Heart right ventricle (tissue), 16 donors: ENCODE measurements around the gene STK4. TPM values are rescaled to one million over a fixed set of nuclear protein-coding genes. Genes with fewer than 3 reads are reported as not detected.

Experiments
- ATAC-seq, 8 donors: fragments of 200-7000 bp; cut with Tn5 transposase; one replicate each; pipeline ENCODE4 v1.9.1; 2020; ENCODE audit warnings: mild to moderate bottlenecking in 8 of 8, moderate library complexity in 8 of 8, moderate number of reproducible peaks in 1 of 8
- DNase-seq, 2 donors: peaks; one replicate each; pipeline ENCODE4 v3.0.0-alpha.2; 2020
- H3K27ac ChIP-seq, 10 donors: fragments of 200-600 bp; sonication (generic) in 2 of 10; one replicate each; pipeline versions ENCODE4 v1.5.0 to v1.8.0; 2020 to 2022; ENCODE audit warnings: mild to moderate bottlenecking in 3 of 10
- H3K27me3 ChIP-seq, 7 donors: fragments of 200-600 bp; one replicate each; pipeline ENCODE4 v1.8.0; 2021 to 2022; ENCODE audit warnings: mild to moderate bottlenecking in 2 of 7
- H3K36me3 ChIP-seq, 9 donors: fragments of 200-600 bp; sonication (generic) in 1 of 9; one replicate each; pipeline versions ENCODE4 v1.5.0 to v1.8.0; 2020 to 2022; ENCODE audit warnings: mild to moderate bottlenecking in 2 of 9
- H3K4me1 ChIP-seq, 9 donors: fragments of 200-600 bp; sonication (generic) in 1 of 9; one replicate each; pipeline versions ENCODE4 v1.5.0 to v1.8.0; 2020 to 2022; ENCODE audit warnings: mild to moderate bottlenecking in 4 of 9
- H3K4me3 ChIP-seq, 10 donors: fragments of 200-600 bp; sonication (generic) in 2 of 10; one replicate each; pipeline versions ENCODE4 v1.5.0 to v1.8.0; 2020 to 2022; ENCODE audit warnings: mild to moderate bottlenecking in 7 of 10, moderate library complexity in 2 of 10
- H3K9me3 ChIP-seq, 11 donors: fragments of 200-600 bp in 10 of 11; sonication (generic) in 2 of 11; one replicate each; pipeline versions ENCODE4 v1.5.0 to v1.8.0; 2013 to 2022; ENCODE audit warnings: mild to moderate bottlenecking in 2 of 11, control low read depth in 1 of 11, moderate library complexity in 1 of 11
- CTCF ChIP-seq, 9 donors: fragments of 200-600 bp; sonication (generic) in 2 of 9; IDR thresholded peaks; one replicate each; pipeline versions ENCODE4 v1.5.0 to v1.8.0; 2021 to 2022; ENCODE audit warnings: antibody characterized with exemption in 9 of 9, mild to moderate bottlenecking in 5 of 9, moderate library complexity in 1 of 9
- WGBS, 2 donors: extraction: QIAGEN DNeasy Blood & Tissue Kit; methylation state at CpG; one replicate each; pipeline ENCODE4 v1.1.7; 2013; ENCODE audit warnings: inconsistent platforms in 1 of 2; 5-methylcytosine and 5-hydroxymethylcytosine counted together
- intact Hi-C, 10 donors: fragments of 100-400 bp; cut with DNase I; formaldehyde crosslinking; loops; one replicate each; pipeline versions ENCODE4 v1.11.1 to v1.14.2; 2022
- polyA plus RNA-seq, 2 donors: library from polyadenylated mRNA; stranded (reverse); fragments of 200-250 nt; gene quantifications; one replicate each; pipeline ENCODE4 v1.2.3, GENCODE V29; 2013
- total RNA-seq, 10 donors: library from RNA; stranded (reverse); fragmentation: NEBNext Ultra II Directional in 3 of 10; extraction: Animal tissue kit (Norgen Biotek cat#: 25700) in 3 of 10; gene quantifications; one replicate each; pipeline versions ENCODE4 v1.2.1 to v1.2.4, GENCODE V29; 2021 to 2023
- donor health status: Arrhythmogenic right ventricular cardiomyopathy.
- donor health status: ischemic (EF 13 %, LVEDD 7.1; RV severe dilation, severe dysfunction).
- donor health status: healthy with polysubstance abuse.
- donor health status: DM: no; HTN: yes; CAD: no.
- donor health status: DM: no; HTN: no; CAD: no.
- donor health status: ischemic (EF 25% LVEDD 6.9; RV normal size, moderate dysfunction).
- donor health status: ischemic (EF 25% LVEDD 5.7; RV mildly dilated, moderate dysfunction).
- donor health status: healthy.
- donor health status: DM: yes; HTN: yes; CAD: no.
- donor health status: Ischemic cardiomyopathy.
- donor health status: ischemic (EF 35%, LVEDD 5.7; RV mildly dilated, moderate dysfunction).
- donor health status: nonischemic (EF 11% LVEDD 7.7; RV severe dilation, severe dysfunction).
- donor health status: DM: yes; HTN: yes; CAD: no.
- donor health status: PGD.
- donor health status: ischemic (EF 29% LVEDD 5.4; RV normal size, mild dysfunction).
- donor health status: nonischemic (EF 23%, LVEDD 6.1; RV moderate dilation, normal function).

STK4 gene
- total and polyA plus RNA-seq, 12 donors: 3.7 to 18.1 (median 8.1) TPM

GRCh38 chr20:45097485-45098102, 131.3 kb downstream of the STK4 start:
- Histone ChIP-seq H3K4me1 (peaks cover 2 to 15% (median 7%) of the 10 kb centered on the region in 9 donors), H3K4me3 (peak overlapping the region in 4 of 10 donors; percentile 1 to 38 (median 24)), H3K27ac (no peak overlapping the region), H3K36me3 (no peaks in the 10 kb centered on the region), H3K27me3 (peaks cover 0 to 67% (median 59%) of the 10 kb centered on the region in 7 donors), H3K9me3 (no peaks in the 10 kb centered on the region)
- 23 to 26% methylated on average over 55 to 56 of the region's 56 CpGs for whole genome bisulfite sequencing, 2 donors
- intact Hi-C loops: loop anchor here in 9 of 10 donors (2.0 to 10.0 kb wide), 7 partner anchors 50 to 87 kb away; no protein-coding TSS in a partner anchor
- no peak for DNase-seq
- peak in 3 of 9 donors; percentile 18 to 40 (median 29) for TF ChIP-seq CTCF (IDR thresholded peaks at IDR 0.05)
- ATAC-seq: peak in 3 of 8 donors; percentile 22 to 54 (median 36)

GRCh38 chr20:45098103-45098773, 131.9 kb downstream of the STK4 start:
- intact Hi-C loops: loop anchor here in 8 of 10 donors (5.0 to 10.0 kb wide), 4 partner anchors 51 to 86 kb away; no protein-coding TSS in a partner anchor

GRCh38 chr20:45100563-45101245, 134.4 kb downstream of the STK4 start, which contains the start of gene KCNS1:
Gene KCNS1 (minus strand): TSS chr20:45101127. CDS start chr20:45099236, 1,891 bp downstream.
- DNase-seq (no peak), ATAC-seq (peak in 2 of 8 donors; percentile 20 to 21)
- H3K27ac ChIP-seq: no peak within 1 kb of the TSS
- 7% methylated on average over 38 of the region's 38 CpGs for WGBS, 2 donors
- intact Hi-C loops: no loop called here
- H3K4me1 ChIP-seq: peaks cover 2 to 15% (median 7%) of the 10 kb centered on the region in 9 donors
- peaks cover 0 to 86% (median 67%) of the 10 kb centered on the region in 7 donors for H3K27me3 ChIP-seq
- no peak within 1 kb of the TSS for H3K4me3 ChIP-seq
- no peak for TF ChIP-seq CTCF (IDR thresholded peaks at IDR 0.05)
- H3K36me3 ChIP-seq: no peaks in the 10 kb centered on the region
- H3K9me3 ChIP-seq: no peaks in the 10 kb centered on the region

More at GRCh38 chr20:45098103-45098773, 131.9 kb downstream of the STK4 start:
- peak in 1 of 8 donors; percentile 40 for ATAC-seq
- Histone ChIP-seq H3K4me3 (peak overlapping the region in 5 of 10 donors; percentile 1 to 38 (median 19)), H3K27ac (no peak overlapping the region), H3K4me1 (peaks cover 2 to 15% (median 7%) of the 10 kb centered on the region in 9 donors), H3K27me3 (peaks cover 0 to 73% (median 64%) of the 10 kb centered on the region in 7 donors), H3K9me3 (no peaks in the 10 kb centered on the region), H3K36me3 (no peaks in the 10 kb centered on the region)
- 3 to 5% methylated on average over 91 of the region's 91 CpGs for WGBS, 2 donors
- peak in 1 of 2 donors; percentile 26 for DNase-seq
- peak in 1 of 9 donors; percentile 4 for TF ChIP-seq CTCF (IDR thresholded peaks at IDR 0.05)

DNA sequence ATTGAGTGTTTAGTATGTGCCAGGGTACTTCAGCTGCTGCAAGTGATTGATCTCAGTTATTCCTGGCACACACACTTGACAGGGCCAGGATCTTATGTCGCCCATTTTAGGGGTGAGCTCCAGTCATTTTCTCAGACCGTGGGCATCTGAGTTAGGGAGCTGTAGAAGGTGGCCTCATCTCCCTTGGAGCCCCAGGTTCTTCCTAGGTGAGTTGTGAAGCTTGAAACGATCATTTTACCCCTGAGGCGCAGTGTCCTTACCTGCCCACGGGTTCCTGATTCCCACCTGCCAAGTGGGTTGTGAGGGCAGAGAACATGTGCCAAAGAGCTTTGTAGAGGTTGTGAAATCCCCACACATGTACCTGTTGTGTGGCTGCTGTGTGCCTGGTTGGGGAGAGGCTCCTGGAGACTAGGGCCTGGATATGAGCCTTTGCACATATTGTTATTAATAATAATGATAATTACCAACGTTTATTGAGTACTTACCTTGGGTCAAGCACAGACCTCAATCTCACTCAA, 135.1 kb downstream of the STK4 start:
- H3K36me3 ChIP-seq: no peaks in the 10 kb centered on the region
- 68 to 73% methylated on average over 6 of the region's 6 CpGs for WGBS, 2 donors
- DNase-seq (no peak), ATAC-seq (no peak)
- intact Hi-C loops: no loop called here
- TF ChIP-seq CTCF (IDR thresholded peaks at IDR 0.05): no peak
- H3K4me3 ChIP-seq: no peak overlapping the region
- H3K9me3 ChIP-seq: no peaks in the 10 kb centered on the region
- H3K27ac ChIP-seq: no peak overlapping the region
- peaks cover 2 to 15% (median 7%) of the 10 kb centered on the region in 9 donors for H3K4me1 ChIP-seq
- H3K27me3 ChIP-seq: peaks cover 0 to 88% (median 62%) of the 10 kb centered on the region in 7 donors
